Measurements from ENCODE around the gene SLC11A1. TPM values are rescaled to one million over a fixed set of nuclear protein-coding genes. Genes with fewer than 3 reads are reported as not detected.
A peak's percentile ranks its signal among the peaks of the same experiment; 100 is the strongest.

Gene SLC11A1
- 10 to 100 TPM; 40.1 to 56.1 TPM for total RNA-seq
- polyA plus RNA-seq: 1 to 10 TPM; 1.9 to 4.1 TPM
- long read RNA-seq, donor 1, transcript SLC11A1-201 (15 exons, 3,852 nt): major isoform, 33 of 66 reads
- long read RNA-seq, donor 1, partial matches to known transcripts: 15 of 66 reads
- long read RNA-seq, donor 1, other reads (novel, unspliced or antisense): 16 of 66 reads
- long read RNA-seq, donor 2, partial matches to known transcripts: 3 of 10 reads
- long read RNA-seq, donor 2, other reads (novel, unspliced or antisense): 6 of 10 reads

GRCh38 chr2:218381916-218382366 is at the start of gene SLC11A1:
Gene SLC11A1 (plus strand): TSS chr2:218382273. CDS start chr2:218382369, 96 bp downstream.
- Histone ChIP-seq H3K4me3 (ENCODE audit: low read length in 2 of 2) (no peak within 1 kb of the TSS), H3K27me3 (ENCODE audit: control insufficient read depth in 1 of 2, insufficient read depth in 2 of 2, low read length in 1 of 2) (no peaks in the 10 kb centered on the region), H3K27ac (ENCODE audit: low read depth in 1 of 2, low read length in 2 of 2) (no peak within 1 kb of the TSS), H3K36me3 (ENCODE audit: control insufficient read depth in 1 of 2, insufficient read depth in 2 of 2, low read length in 1 of 2) (no peaks in the 10 kb centered on the region), H3K4me1 (ENCODE audit: control insufficient read depth in 1 of 2, insufficient read depth in 2 of 2, low read length in 2 of 2) (no peaks in the 10 kb centered on the region), H3K9me3 (ENCODE audit: control insufficient read depth, low read length) (no peaks in the 10 kb centered on the region)
- DNase-seq (peak in 1 of 2 donors; percentile 88), ATAC-seq (ENCODE audit: low FRiP score) (peak; percentile 67)
- intact Hi-C loops (cut with DNase I): no loop called here
- 81 to 86% methylated on average over 13 of the region's 13 CpGs for WGBS, 2 donors

GRCh38 chr2:218332288-218332687 is 49.8 kb upstream of the SLC11A1 start:
- no peak for ATAC-seq (ENCODE audit: low FRiP score)
- Histone ChIP-seq H3K4me1 (ENCODE audit: control insufficient read depth in 1 of 2, insufficient read depth in 2 of 2, low read length in 2 of 2) (no peaks in the 10 kb centered on the region), H3K36me3 (ENCODE audit: control insufficient read depth in 1 of 2, insufficient read depth in 2 of 2, low read length in 1 of 2) (no peaks in the 10 kb centered on the region), H3K27ac (ENCODE audit: low read depth in 1 of 2, low read length in 2 of 2) (no peak overlapping the region), H3K9me3 (ENCODE audit: control insufficient read depth, low read length) (no peaks in the 10 kb centered on the region), H3K27me3 (ENCODE audit: control insufficient read depth in 1 of 2, insufficient read depth in 2 of 2, low read length in 1 of 2) (no peaks in the 10 kb centered on the region), H3K4me3 (ENCODE audit: low read length in 2 of 2) (no peak overlapping the region)
- WGBS, 2 donors: 87 to 94% methylated on average over 1 of the region's 1 CpG
- no peak for DNase-seq
- intact Hi-C loops (cut with DNase I): no loop called here

GRCh38 chr2:218332920-218333645 is 49.0 kb upstream of the SLC11A1 start:
- no peaks in the 10 kb centered on the region for H3K9me3 ChIP-seq (ENCODE audit: control insufficient read depth, low read length)
- no peaks in the 10 kb centered on the region for H3K27me3 ChIP-seq (ENCODE audit: control insufficient read depth in 1 of 2, insufficient read depth in 2 of 2, low read length in 1 of 2)
- DNase-seq: peak in 1 of 2 donors; percentile 67
- intact Hi-C loops (cut with DNase I): no loop called here
- no peak overlapping the region for H3K4me3 ChIP-seq (ENCODE audit: low read length in 2 of 2)
- peak; percentile 33 for ATAC-seq (ENCODE audit: low FRiP score)
- no peak overlapping the region for H3K27ac ChIP-seq (ENCODE audit: low read depth in 1 of 2, low read length in 2 of 2)
- 51 to 53% methylated on average over 16 of the region's 16 CpGs for WGBS, 2 donors
- H3K36me3 ChIP-seq (ENCODE audit: control insufficient read depth in 1 of 2, insufficient read depth in 2 of 2, low read length in 1 of 2): no peaks in the 10 kb centered on the region
- no peaks in the 10 kb centered on the region for H3K4me1 ChIP-seq (ENCODE audit: control insufficient read depth in 1 of 2, insufficient read depth in 2 of 2, low read length in 2 of 2)

GRCh38 chr2:218334531-218334930 is 47.5 kb upstream of the SLC11A1 start:
- intact Hi-C loops (cut with DNase I): no loop called here
- no peaks in the 10 kb centered on the region for H3K4me1 ChIP-seq (ENCODE audit: control insufficient read depth in 1 of 2, insufficient read depth in 2 of 2, low read length in 2 of 2)
- H3K27ac ChIP-seq (ENCODE audit: low read depth in 1 of 2, low read length in 2 of 2): no peak overlapping the region
- DNase-seq (no peak), ATAC-seq (ENCODE audit: low FRiP score) (no peak)
- 97 to 99% methylated on average over 3 of the region's 3 CpGs for WGBS, 2 donors
- no peaks in the 10 kb centered on the region for H3K27me3 ChIP-seq (ENCODE audit: control insufficient read depth in 1 of 2, insufficient read depth in 2 of 2, low read length in 1 of 2)
- H3K4me3 ChIP-seq (ENCODE audit: low read length in 2 of 2): no peak overlapping the region
- no peaks in the 10 kb centered on the region for H3K36me3 ChIP-seq (ENCODE audit: control insufficient read depth in 1 of 2, insufficient read depth in 2 of 2, low read length in 1 of 2)
- no peaks in the 10 kb centered on the region for H3K9me3 ChIP-seq (ENCODE audit: control insufficient read depth, low read length)

- DNase-seq: no peak
- Histone ChIP-seq H3K27ac (ENCODE audit: low read depth in 1 of 2, low read length in 2 of 2) (no peak overlapping the region), H3K4me3 (ENCODE audit: low read length in 2 of 2) (no peak overlapping the region), H3K27me3 (ENCODE audit: control insufficient read depth in 1 of 2, insufficient read depth in 2 of 2, low read length in 1 of 2) (no peaks in the 10 kb centered on the region), H3K9me3 (ENCODE audit: control insufficient read depth, low read length) (no peaks in the 10 kb centered on the region), H3K36me3 (ENCODE audit: control insufficient read depth in 1 of 2, insufficient read depth in 2 of 2, low read length in 1 of 2) (no peaks in the 10 kb centered on the region), H3K4me1 (ENCODE audit: control insufficient read depth in 1 of 2, insufficient read depth in 2 of 2, low read length in 2 of 2) (peaks cover 0 to 6% of the 10 kb centered on the region in 2 donors)
- no peak for ATAC-seq (ENCODE audit: low FRiP score)
- WGBS, 2 donors: 94% methylated on average over 9 of the region's 9 CpGs
- intact Hi-C loops (cut with DNase I): no loop called here
These were observed 41.4 kb upstream of the SLC11A1 start for GRCh38 chr2:218340656-218341055.

- WGBS, 2 donors: 97% methylated on average over 8 of the region's 8 CpGs
- no peak for ATAC-seq (ENCODE audit: low FRiP score)
- H3K4me3 ChIP-seq (ENCODE audit: low read length in 2 of 2): no peak overlapping the region
These were observed 40.7 kb upstream of the SLC11A1 start for GRCh38 chr2:218341381-218341780.

GRCh38 chr2:218342837-218343236 is 39.2 kb upstream of the SLC11A1 start:
- ATAC-seq (ENCODE audit: low FRiP score) (no peak), DNase-seq (no peak)
- intact Hi-C loops (cut with DNase I): no loop called here
- H3K4me3 ChIP-seq (ENCODE audit: low read length in 2 of 2): no peak overlapping the region
- H3K27me3 ChIP-seq (ENCODE audit: control insufficient read depth in 1 of 2, insufficient read depth in 2 of 2, low read length in 1 of 2): no peaks in the 10 kb centered on the region
- WGBS, 2 donors: 23 to 25% methylated on average over 5 of the region's 5 CpGs
- H3K36me3 ChIP-seq (ENCODE audit: control insufficient read depth in 1 of 2, insufficient read depth in 2 of 2, low read length in 1 of 2): no peaks in the 10 kb centered on the region
- H3K27ac ChIP-seq (ENCODE audit: low read depth in 1 of 2, low read length in 2 of 2): peak overlapping the region in 1 of 2 donors; percentile 73
- peaks cover 2 to 6% of the 10 kb centered on the region in 2 donors for H3K4me1 ChIP-seq (ENCODE audit: control insufficient read depth in 1 of 2, insufficient read depth in 2 of 2, low read length in 2 of 2)
- H3K9me3 ChIP-seq (ENCODE audit: control insufficient read depth, low read length): no peaks in the 10 kb centered on the region

More at GRCh38 chr2:218341381-218341780, 40.7 kb upstream of the SLC11A1 start:
- no peaks in the 10 kb centered on the region for H3K36me3 ChIP-seq (ENCODE audit: control insufficient read depth in 1 of 2, insufficient read depth in 2 of 2, low read length in 1 of 2)
- H3K4me1 ChIP-seq (ENCODE audit: control insufficient read depth in 1 of 2, insufficient read depth in 2 of 2, low read length in 2 of 2): peaks cover 2 to 6% of the 10 kb centered on the region in 2 donors
- no peak for DNase-seq
- intact Hi-C loops (cut with DNase I): no loop called here
- H3K27ac ChIP-seq (ENCODE audit: low read depth in 1 of 2, low read length in 2 of 2): no peak overlapping the region
- H3K9me3 ChIP-seq (ENCODE audit: control insufficient read depth, low read length): no peaks in the 10 kb centered on the region
- H3K27me3 ChIP-seq (ENCODE audit: control insufficient read depth in 1 of 2, insufficient read depth in 2 of 2, low read length in 1 of 2): no peaks in the 10 kb centered on the region

- DNase-seq (peak; percentile 83 to 87), ATAC-seq (ENCODE audit: low FRiP score) (peak; percentile 79)
- Histone ChIP-seq H3K4me1 (ENCODE audit: control insufficient read depth in 1 of 2, insufficient read depth in 2 of 2, low read length in 2 of 2) (peaks cover 2 to 6% of the 10 kb centered on the region in 2 donors), H3K27me3 (ENCODE audit: control insufficient read depth in 1 of 2, insufficient read depth in 2 of 2, low read length in 1 of 2) (no peaks in the 10 kb centered on the region), H3K27ac (ENCODE audit: low read depth in 1 of 2, low read length in 2 of 2) (peak overlapping the region in 1 of 2 donors; percentile 73), H3K36me3 (ENCODE audit: control insufficient read depth in 1 of 2, insufficient read depth in 2 of 2, low read length in 1 of 2) (no peaks in the 10 kb centered on the region), H3K9me3 (ENCODE audit: control insufficient read depth, low read length) (no peaks in the 10 kb centered on the region), H3K4me3 (ENCODE audit: low read length in 2 of 2) (no peak overlapping the region)
- WGBS, 2 donors: 3 to 5% methylated on average over 2 to 3 of the region's 3 CpGs
- intact Hi-C loops (cut with DNase I): no loop called here
These were observed 38.5 kb upstream of the SLC11A1 start for GRCh38 chr2:218343591-218343990.

Measured in aorta (tissue), 5 donors.